Measurements from ENCODE around the gene HNRNPDL. TPM values are rescaled to one million over a fixed set of nuclear protein-coding genes. Genes with fewer than 3 reads are reported as not detected.

The HNRNPDL gene
- total and polyA plus RNA-seq, 4 experiments from 2014 or later = 218 to 344 (median 300) TPM

DNA sequence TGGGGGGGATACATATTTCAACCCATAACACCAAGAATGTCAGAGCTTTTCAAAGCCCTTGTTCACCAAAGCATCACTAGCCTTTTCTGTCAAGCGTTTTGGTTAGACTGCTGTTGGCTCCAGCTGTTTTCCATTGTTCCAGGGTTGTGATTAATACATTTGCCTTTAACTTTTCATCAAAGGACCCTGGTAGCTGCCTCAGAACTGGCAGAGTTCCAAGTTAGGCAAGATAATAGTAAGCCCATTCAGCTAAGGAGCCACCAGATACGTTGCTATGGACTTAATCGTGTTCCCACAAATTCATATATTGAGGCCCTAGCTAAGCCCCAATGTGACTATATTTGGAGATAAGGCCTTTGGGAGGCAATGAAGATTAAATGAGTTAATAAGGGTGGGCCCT lies 37.2 kb upstream of the HNRNPDL start:
- no peaks in the 10 kb centered on the region for H3K9me3 ChIP-seq (ENCODE audit: control insufficient read depth in 1 of 2, low read length in 2 of 2)
- H3K27ac ChIP-seq (ENCODE audit: low read depth, low read length) = no peak overlapping the region
- CTCF ChIA-PET (ENCODE audit: partially characterized antibody) = no interaction called here
- POLR2A ChIA-PET (ENCODE audit: partially characterized antibody) = no interaction called here
- peaks cover 4 to 14% of the 10 kb centered on the region in 2 donors for H3K36me3 Mint-ChIP-seq
- no peak for DNase-seq
- no peak overlapping the region for H3K4me3 ChIP-seq (ENCODE audit: low read length in 2 of 2)
- no peaks in the 10 kb centered on the region for H3K36me3 ChIP-seq (ENCODE audit: insufficient read depth, low read length)
- H3K9me3 Mint-ChIP-seq = peaks cover 0 to 2% (median 0%) of the 10 kb centered on the region in 8 donors
- intact Hi-C loops (cut with micrococcal nuclease) = loop anchor here (10.0 kb wide), 1 partner anchor 607 kb away; no protein-coding TSS in a partner anchor
- no peaks in the 10 kb centered on the region for H3K27me3 ChIP-seq (ENCODE audit: insufficient read depth, low read length)
- no peaks in the 10 kb centered on the region for H3K27me3 Mint-ChIP-seq
- H3K4me1 Mint-ChIP-seq = peaks cover 0 to 5% (median 0%) of the 10 kb centered on the region in 4 donors
- no peaks in the 10 kb centered on the region for H3K4me1 ChIP-seq (ENCODE audit: insufficient read depth, low read length)
- no peak overlapping the region for H3K4me3 Mint-ChIP-seq
- H3K27ac Mint-ChIP-seq = no peak overlapping the region

DNA sequence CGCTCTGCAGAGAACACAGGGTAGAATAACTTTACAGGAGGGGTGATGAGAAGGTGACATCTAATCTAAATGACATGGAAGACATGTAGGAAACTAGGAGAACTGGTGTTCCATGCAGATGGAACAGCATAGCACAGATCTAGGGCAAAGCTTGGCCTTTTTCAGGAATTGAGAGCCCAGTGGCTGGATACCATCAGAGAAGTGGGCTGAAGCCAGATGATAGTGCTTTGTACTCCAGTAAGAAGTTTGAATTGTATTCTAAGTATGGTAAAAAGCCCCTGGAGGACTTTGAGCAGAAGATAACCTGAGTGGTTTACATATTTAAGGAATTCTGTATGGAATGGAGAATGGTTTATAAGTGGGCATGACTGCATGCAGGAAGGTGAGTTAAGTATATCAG lies 33.0 kb upstream of the HNRNPDL start:
- Histone ChIP-seq H3K36me3 (ENCODE audit: insufficient read depth, low read length) (peaks cover 11% of the 10 kb centered on the region), H3K4me3 (ENCODE audit: low read length in 2 of 2) (no peak overlapping the region), H3K27me3 (ENCODE audit: insufficient read depth, low read length) (no peaks in the 10 kb centered on the region), H3K9me3 (ENCODE audit: control insufficient read depth in 1 of 2, low read length in 2 of 2) (no peaks in the 10 kb centered on the region), H3K27ac (ENCODE audit: low read depth, low read length) (no peak overlapping the region), H3K4me1 (ENCODE audit: insufficient read depth, low read length) (no peaks in the 10 kb centered on the region)
- intact Hi-C loops (cut with micrococcal nuclease) = loop anchor here (10.0 kb wide), 1 partner anchor 612 kb away; no protein-coding TSS in a partner anchor
- peaks cover 0 to 2% (median 0%) of the 10 kb centered on the region in 8 donors for H3K9me3 Mint-ChIP-seq
- CTCF ChIA-PET (ENCODE audit: partially characterized antibody) = interaction anchor here (1.3 to 1.6 kb wide), 3 partner anchors 16 to 432 kb away, joined by 3 to 4 read pairs (median 3); no protein-coding TSS in a partner anchor
- POLR2A ChIA-PET (ENCODE audit: partially characterized antibody) = no interaction called here
- peaks cover 16 to 30% of the 10 kb centered on the region in 2 donors for H3K36me3 Mint-ChIP-seq
- H3K27me3 Mint-ChIP-seq = no peaks in the 10 kb centered on the region
- H3K27ac Mint-ChIP-seq = peak overlapping the region in 4 of 7 donors; percentile 3 to 76 (median 22)
- peak overlapping the region in 1 of 8 donors; percentile 15 for H3K4me3 Mint-ChIP-seq
- no peak for DNase-seq
- H3K4me1 Mint-ChIP-seq = peaks cover 0 to 5% (median 2%) of the 10 kb centered on the region in 4 donors

DNA sequence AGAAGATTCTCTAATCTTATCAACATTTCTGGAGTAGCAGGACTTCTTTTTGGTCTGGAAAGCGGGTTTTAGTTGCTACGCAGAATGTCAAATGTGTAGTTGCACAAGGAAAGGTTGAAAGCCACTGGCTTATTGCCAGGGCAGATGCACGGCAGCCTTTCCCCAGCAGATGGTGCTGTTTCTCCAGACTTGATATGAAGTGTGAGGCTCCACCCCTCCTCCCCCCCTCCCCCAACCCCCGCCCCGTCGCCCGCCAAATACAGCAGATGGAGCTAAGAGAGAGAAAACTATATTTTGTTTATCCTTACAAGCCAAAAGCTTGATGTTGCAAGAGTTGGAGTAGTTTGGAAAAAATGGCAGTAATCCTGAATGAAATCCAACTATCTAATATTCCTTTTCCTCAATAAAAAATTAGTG lies 32.2 kb upstream of the HNRNPDL start:
- H3K4me1 Mint-ChIP-seq = peaks cover 0 to 5% (median 2%) of the 10 kb centered on the region in 4 donors
- no peaks in the 10 kb centered on the region for H3K27me3 Mint-ChIP-seq
- Histone ChIP-seq H3K36me3 (ENCODE audit: insufficient read depth, low read length) (peaks cover 19% of the 10 kb centered on the region), H3K27me3 (ENCODE audit: insufficient read depth, low read length) (no peaks in the 10 kb centered on the region), H3K4me3 (ENCODE audit: low read length in 2 of 2) (no peak overlapping the region), H3K4me1 (ENCODE audit: insufficient read depth, low read length) (no peaks in the 10 kb centered on the region), H3K27ac (ENCODE audit: low read depth, low read length) (no peak overlapping the region), H3K9me3 (ENCODE audit: control insufficient read depth in 1 of 2, low read length in 2 of 2) (no peaks in the 10 kb centered on the region)
- H3K9me3 Mint-ChIP-seq = peaks cover 0 to 2% (median 0%) of the 10 kb centered on the region in 8 donors
- ChIA-PET POLR2A (ENCODE audit: partially characterized antibody) (interaction anchor here (0.6 to 0.9 kb wide), 2 partner anchors 10 to 33 kb away, joined by 3 read pairs; no protein-coding TSS in a partner anchor), CTCF (ENCODE audit: partially characterized antibody) (interaction anchor here (0.9 to 1.7 kb wide), 5 partner anchors 17 to 798 kb away, joined by 3 to 5 read pairs (median 4); no protein-coding TSS in a partner anchor)
- intact Hi-C loops (cut with micrococcal nuclease) = loop anchor here (1.0 to 10.0 kb wide), 3 partner anchors 32 to 822 kb away; partner anchors contain the start of genes COQ2, ENOPH1 and HNRNPDL
- DNase-seq = peak; percentile 74 to 83 (median 77)
- no peak overlapping the region for H3K4me3 Mint-ChIP-seq
- H3K36me3 Mint-ChIP-seq = peaks cover 21 to 38% of the 10 kb centered on the region in 2 donors
- peak overlapping the region in 5 of 7 donors; percentile 29 to 55 (median 45) for H3K27ac Mint-ChIP-seq

DNA sequence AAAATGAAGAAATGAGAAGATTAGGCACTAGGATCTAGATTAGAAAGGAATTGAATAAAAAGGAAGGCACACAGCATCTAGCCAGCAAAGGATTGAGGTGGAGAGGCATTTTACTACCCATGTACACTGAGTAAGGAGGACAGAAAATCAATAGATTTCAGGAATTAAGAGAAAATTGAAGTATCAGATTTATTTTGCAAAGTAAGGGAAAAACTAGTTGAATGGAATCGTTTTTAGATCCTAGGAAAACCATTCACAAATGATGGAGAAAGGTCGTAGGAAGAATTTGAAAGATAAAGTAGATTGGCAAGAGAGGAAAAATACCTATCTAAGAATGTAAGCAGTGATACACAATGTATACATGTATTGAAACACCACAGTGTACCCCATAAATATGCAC lies 31.4 kb upstream of the HNRNPDL start:
- Histone ChIP-seq H3K36me3 (ENCODE audit: insufficient read depth, low read length) (peaks cover 26% of the 10 kb centered on the region), H3K27ac (ENCODE audit: low read depth, low read length) (no peak overlapping the region), H3K4me3 (ENCODE audit: low read length in 2 of 2) (no peak overlapping the region), H3K27me3 (ENCODE audit: insufficient read depth, low read length) (no peaks in the 10 kb centered on the region), H3K9me3 (ENCODE audit: control insufficient read depth in 1 of 2, low read length in 2 of 2) (no peaks in the 10 kb centered on the region), H3K4me1 (ENCODE audit: insufficient read depth, low read length) (no peaks in the 10 kb centered on the region)
- Mint-ChIP-seq H3K36me3 (peaks cover 26 to 45% of the 10 kb centered on the region in 2 donors), H3K4me3 (no peak overlapping the region), H3K27ac (peak overlapping the region in 2 of 7 donors; percentile 8 to 90), H3K9me3 (peaks cover 0 to 2% (median 0%) of the 10 kb centered on the region in 8 donors), H3K27me3 (no peaks in the 10 kb centered on the region), H3K4me1 (peaks cover 0 to 5% (median 2%) of the 10 kb centered on the region in 4 donors)
- ChIA-PET CTCF (ENCODE audit: partially characterized antibody) (interaction anchor here (0.9 to 1.7 kb wide), 3 partner anchors 16 to 799 kb away, joined by 3 to 5 read pairs (median 4); no protein-coding TSS in a partner anchor), POLR2A (ENCODE audit: partially characterized antibody) (interaction anchor here (0.6 to 0.9 kb wide), 3 partner anchors 10 to 1183 kb away, joined by 3 read pairs; no protein-coding TSS in a partner anchor)
- no peak for DNase-seq
- intact Hi-C loops (cut with micrococcal nuclease) = loop anchor here (1.0 to 10.0 kb wide), 3 partner anchors 31 to 823 kb away; partner anchors contain the start of genes COQ2, ENOPH1 and HNRNPDL

DNA sequence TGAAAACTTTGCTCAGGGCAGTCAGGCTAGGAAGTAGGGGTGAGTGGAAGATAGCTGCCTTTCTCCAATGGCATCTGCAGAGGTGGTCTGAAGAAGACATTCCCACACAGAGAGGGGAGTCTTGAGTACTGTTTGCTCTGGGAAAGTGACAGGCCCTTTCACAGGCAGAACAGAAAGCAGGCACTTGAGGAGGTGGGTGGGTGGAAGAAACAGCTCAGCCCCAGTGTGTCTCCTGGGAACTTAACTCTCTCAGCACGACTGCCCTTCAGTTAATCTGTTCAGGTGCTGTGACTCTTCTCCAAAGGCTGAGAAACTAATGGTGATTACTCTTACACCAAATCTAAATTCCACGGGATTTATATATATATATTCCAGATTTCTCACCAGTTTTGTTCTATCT lies 28.5 kb upstream of the HNRNPDL start:
- POLR2A ChIA-PET (ENCODE audit: partially characterized antibody) = no interaction called here
- no peaks in the 10 kb centered on the region for H3K4me1 ChIP-seq (ENCODE audit: insufficient read depth, low read length)
- peaks cover 0 to 3% (median under 1%) of the 10 kb centered on the region in 4 donors for H3K4me1 Mint-ChIP-seq
- no peaks in the 10 kb centered on the region for H3K9me3 Mint-ChIP-seq
- DNase-seq = no peak
- peak overlapping the region in 2 of 7 donors; percentile 36 to 86 for H3K27ac Mint-ChIP-seq
- H3K4me3 Mint-ChIP-seq = peak overlapping the region in 1 of 8 donors; percentile 21
- no peaks in the 10 kb centered on the region for H3K27me3 ChIP-seq (ENCODE audit: insufficient read depth, low read length)
- H3K9me3 ChIP-seq (ENCODE audit: control insufficient read depth in 1 of 2, low read length in 2 of 2) = no peaks in the 10 kb centered on the region
- CTCF ChIA-PET (ENCODE audit: partially characterized antibody) = interaction anchor here (1.1 kb wide), 1 partner anchor 11 kb away, joined by 3 read pairs; no protein-coding TSS in a partner anchor
- no peak overlapping the region for H3K4me3 ChIP-seq (ENCODE audit: low read length in 2 of 2)
- peaks cover 32 to 59% of the 10 kb centered on the region in 2 donors for H3K36me3 Mint-ChIP-seq
- intact Hi-C loops (cut with micrococcal nuclease) = no loop called here
- peaks cover 29% of the 10 kb centered on the region for H3K36me3 ChIP-seq (ENCODE audit: insufficient read depth, low read length)
- H3K27ac ChIP-seq (ENCODE audit: low read depth, low read length) = no peak overlapping the region
- H3K27me3 Mint-ChIP-seq = no peaks in the 10 kb centered on the region

DNA sequence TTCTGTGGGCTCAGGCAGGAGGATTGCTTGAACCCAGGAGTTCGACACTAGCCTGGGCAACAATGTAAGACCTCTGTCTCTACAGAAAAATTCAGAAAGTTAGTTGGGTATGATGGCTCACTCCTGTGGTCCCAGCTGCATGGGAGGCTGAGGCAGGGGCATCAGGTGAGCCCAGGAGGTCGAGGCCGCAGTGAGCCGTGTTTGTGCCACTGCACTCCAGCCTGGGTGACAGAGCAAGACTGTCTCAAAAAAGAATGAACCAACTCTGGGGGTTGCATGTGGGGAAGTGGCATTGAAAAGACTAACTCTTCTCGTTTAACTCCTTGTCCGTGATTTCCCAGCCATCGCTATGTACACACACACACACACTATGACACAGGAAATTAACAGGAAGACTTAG lies 27.0 kb upstream of the HNRNPDL start:
- H3K36me3 ChIP-seq (ENCODE audit: insufficient read depth, low read length) = peaks cover 37% of the 10 kb centered on the region
- Mint-ChIP-seq H3K4me3 (no peak overlapping the region), H3K36me3 (peaks cover 28 to 65% of the 10 kb centered on the region in 2 donors), H3K4me1 (peaks cover 0 to 3% (median 0%) of the 10 kb centered on the region in 4 donors), H3K27me3 (no peaks in the 10 kb centered on the region), H3K27ac (peak overlapping the region in 1 of 7 donors; percentile 70), H3K9me3 (no peaks in the 10 kb centered on the region)
- ChIA-PET CTCF (ENCODE audit: partially characterized antibody) (no interaction called here), POLR2A (ENCODE audit: partially characterized antibody) (interaction anchor here (0.6 kb wide), 1 partner anchor 503 kb away, joined by 3 read pairs; no protein-coding TSS in a partner anchor)
- DNase-seq = no peak
- intact Hi-C loops (cut with micrococcal nuclease) = no loop called here
- H3K4me1 ChIP-seq (ENCODE audit: insufficient read depth, low read length) = no peaks in the 10 kb centered on the region
- H3K4me3 ChIP-seq (ENCODE audit: low read length in 2 of 2) = no peak overlapping the region
- no peaks in the 10 kb centered on the region for H3K9me3 ChIP-seq (ENCODE audit: control insufficient read depth in 1 of 2, low read length in 2 of 2)
- H3K27me3 ChIP-seq (ENCODE audit: insufficient read depth, low read length) = no peaks in the 10 kb centered on the region
- H3K27ac ChIP-seq (ENCODE audit: low read depth, low read length) = no peak overlapping the region

DNA sequence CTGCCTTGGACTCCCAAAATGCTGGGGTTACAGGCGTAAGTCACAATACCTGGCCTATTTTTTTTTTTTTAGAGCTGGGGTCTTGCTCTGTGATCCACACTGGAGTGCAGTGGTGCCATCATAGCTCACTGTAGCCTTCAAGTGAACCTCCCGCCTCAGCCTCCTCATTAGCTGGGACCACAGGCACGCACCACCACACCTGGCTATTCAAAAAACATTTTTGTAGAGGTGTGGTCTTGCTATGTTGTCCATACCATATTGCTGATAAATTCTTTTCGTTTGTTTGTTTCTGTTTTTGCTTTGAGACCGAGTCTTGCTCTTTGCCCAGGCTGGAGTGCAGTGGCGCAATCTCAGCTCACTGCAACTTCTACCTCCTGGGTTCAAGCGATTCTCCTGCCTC lies 21.8 kb upstream of the HNRNPDL start:
- no peak overlapping the region for H3K27ac Mint-ChIP-seq
- intact Hi-C loops (cut with micrococcal nuclease) = no loop called here
- Histone ChIP-seq H3K9me3 (ENCODE audit: control insufficient read depth in 1 of 2, low read length in 2 of 2) (no peaks in the 10 kb centered on the region), H3K4me3 (ENCODE audit: low read length in 2 of 2) (no peak overlapping the region), H3K27me3 (ENCODE audit: insufficient read depth, low read length) (no peaks in the 10 kb centered on the region), H3K36me3 (ENCODE audit: insufficient read depth, low read length) (peaks cover 48% of the 10 kb centered on the region), H3K4me1 (ENCODE audit: insufficient read depth, low read length) (no peaks in the 10 kb centered on the region), H3K27ac (ENCODE audit: low read depth, low read length) (no peak overlapping the region)
- ChIA-PET CTCF (ENCODE audit: partially characterized antibody) (interaction anchor here (0.7 kb wide), 1 partner anchor 22 kb away, joined by 3 read pairs; the partner anchor contains the start of gene HNRNPDL), POLR2A (ENCODE audit: partially characterized antibody) (no interaction called here)
- no peaks in the 10 kb centered on the region for H3K9me3 Mint-ChIP-seq
- no peak overlapping the region for H3K4me3 Mint-ChIP-seq
- H3K4me1 Mint-ChIP-seq = peaks cover 0 to 7% (median 5%) of the 10 kb centered on the region in 4 donors
- no peaks in the 10 kb centered on the region for H3K27me3 Mint-ChIP-seq
- no peak for DNase-seq
- peaks cover 42 to 71% of the 10 kb centered on the region in 2 donors for H3K36me3 Mint-ChIP-seq

Data from CD4-positive, alpha-beta memory T cell (primary cell).